Body of pancreas (tissue), 4 donors: ENCODE data around the gene GTPBP4. TPM values are rescaled to one million over a fixed set of nuclear protein-coding genes. Genes with fewer than 3 reads are reported as not detected.

ENCODE experiments used
- ATAC-seq: fragments of 150-250 bp; one replicate; pipeline ENCODE4 v1.9.1; 2016
- DNase-seq, 4 donors: peaks; one replicate each; pipeline ENCODE4 v3.0.0-alpha.2; 2019
- H3K27ac ChIP-seq, 4 donors: fragments of 200-600 bp; sonication (generic); 1 replicate in 3 of 4; 2 replicates in 1 of 4; pipeline versions ENCODE4 v1.5.1 to v1.6.1; 2016 to 2019; ENCODE audit warnings: mild to moderate bottlenecking in 1 of 4, mixed read lengths in 1 of 4, moderate library complexity in 1 of 4
- H3K27me3 ChIP-seq, 2 donors: fragments of 200-600 bp; sonication (generic); one replicate each; pipeline ENCODE4 v1.6.0; 2016; ENCODE audit warnings: mild to moderate bottlenecking in 1 of 2
- H3K36me3 ChIP-seq, 2 donors: fragments of 200-600 bp; sonication (generic); replicated peaks in 1 of 2; 2 replicates each; pipeline ENCODE4 v1.5.1; 2016; ENCODE audit warnings: low read depth in 2 of 2; ENCODE audit not compliant: insufficient read depth in 1 of 2
- H3K4me1 ChIP-seq: fragments of 200-600 bp; sonication (generic); one replicate; pipeline ENCODE4 v1.6.0; 2016
- H3K4me3 ChIP-seq, 2 donors: fragments of 200-600 bp; sonication (generic); 1 replicate in 1 of 2; 2 replicates in 1 of 2; pipeline ENCODE4 v1.5.1; 2016 to 2019
- H3K9me3 ChIP-seq, 3 donors: fragments of 200-600 bp; sonication (generic); 1 replicate in 2 of 3; 2 replicates in 1 of 3; pipeline ENCODE4 v1.5.1; 2016
- POLR2A ChIP-seq, 3 donors: fragments of 450-650 bp; IDR thresholded peaks; one replicate each; pipeline ENCODE4 v1.6.1; 2016; ENCODE audit warnings: antibody characterized with exemption in 3 of 3, mild to moderate bottlenecking in 2 of 3
- WGBS, 2 donors: methylation state at CpG; one replicate each; pipeline ENCODE4 v1.1.5; 2017; 5-methylcytosine and 5-hydroxymethylcytosine counted together
- intact Hi-C: fragments of 100-400 bp; cut with DNase I; formaldehyde crosslinking; loops from one replicate; pipeline ENCODE4 v1.15.1; 2023
- total RNA-seq, 2 donors: library from RNA; depleted of rRNA; stranded (reverse); fragments of >200 nt; gene quantifications; one replicate each; pipeline ENCODE4 v1.1.0, GENCODE V29; 2016
- TF ChIP-seq, protein P1 (sequence below), 7 experiments: fragments of 450-650 bp in 4 of 7; fragments of 200-600 bp in 3 of 7; sonication (generic) in 3 of 7; IDR thresholded peaks; one replicate each; pipeline ENCODE4 v1.5.1; 2016 to 2019; ENCODE audit warnings: antibody characterized with exemption in 7 of 7

Gene GTPBP4
- total RNA-seq: 10 to 100 TPM in 1 of 2 donors, 1 to 10 TPM in 1; 8.3 to 20.4 TPM

DNA sequence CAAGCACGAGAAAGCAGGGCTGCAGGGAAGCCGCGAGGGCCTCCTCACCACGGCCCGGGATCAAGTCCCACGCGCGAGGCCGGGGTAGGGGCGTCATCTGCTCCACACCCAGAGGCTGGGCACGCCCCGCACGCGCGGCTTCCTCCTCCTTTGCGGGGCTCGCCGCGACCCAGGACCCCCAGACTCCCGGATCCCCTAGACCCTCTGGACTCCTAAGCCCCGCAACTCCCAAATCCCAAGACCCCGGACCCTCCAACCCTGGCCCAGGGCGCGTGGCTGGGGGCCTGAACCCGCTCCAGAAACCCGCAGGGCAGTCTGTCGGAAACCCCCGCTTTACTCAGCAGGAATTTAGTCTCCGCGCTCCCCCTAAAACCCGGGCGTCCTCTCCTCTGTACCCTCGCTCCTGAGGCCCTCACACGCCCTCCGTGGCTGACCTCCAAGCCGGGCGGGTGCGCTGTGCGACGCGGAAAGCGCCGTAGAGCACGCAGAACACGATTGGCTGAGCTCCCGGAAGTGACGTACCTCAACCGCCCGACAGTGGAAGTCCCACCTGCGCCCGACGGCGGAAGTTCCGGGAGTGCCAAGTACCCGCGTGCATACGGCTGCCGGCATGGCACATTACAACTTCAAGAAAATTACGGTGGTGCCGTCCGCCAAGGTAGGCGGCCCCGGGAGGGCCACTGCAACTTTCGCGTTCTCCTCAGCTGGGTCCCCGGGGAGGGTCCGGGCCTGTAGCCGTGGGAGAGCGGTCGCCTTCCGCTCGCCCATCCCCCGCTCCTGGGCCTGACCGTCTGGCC is at the start of gene GTPBP4:
GTPBP4 (plus strand) TSS at position 565 of the 797 bp plus-strand sequence; CDS start at position 611, 46 bp downstream.
- Histone ChIP-seq H3K9me3 (no peaks in the 10 kb centered on the region), H3K4me1 (peaks cover 25% of the 10 kb centered on the region), H3K27me3 (no peaks in the 10 kb centered on the region), H3K4me3 (peak within 1 kb of the TSS; percentile 88 to 100), H3K27ac (peak within 1 kb of the TSS; percentile 80 to 92 (median 87)), H3K36me3 (no peaks in the 10 kb centered on the region)
- DNase-seq: peak; percentile 99
- intact Hi-C loops: loop anchor here (10.0 kb wide), 1 partner anchor 53 kb away; the partner anchor contains the start of gene LARP4B
- WGBS, 2 donors: 0% methylated on average over 18 to 73 of the region's 74 CpGs
- peak; percentile 99 for ATAC-seq
- peak; percentile 65 to 87 (median 86) for TF ChIP-seq POLR2A (IDR thresholded peaks at IDR 0.05)
- TF ChIP-seq, protein P1, sequence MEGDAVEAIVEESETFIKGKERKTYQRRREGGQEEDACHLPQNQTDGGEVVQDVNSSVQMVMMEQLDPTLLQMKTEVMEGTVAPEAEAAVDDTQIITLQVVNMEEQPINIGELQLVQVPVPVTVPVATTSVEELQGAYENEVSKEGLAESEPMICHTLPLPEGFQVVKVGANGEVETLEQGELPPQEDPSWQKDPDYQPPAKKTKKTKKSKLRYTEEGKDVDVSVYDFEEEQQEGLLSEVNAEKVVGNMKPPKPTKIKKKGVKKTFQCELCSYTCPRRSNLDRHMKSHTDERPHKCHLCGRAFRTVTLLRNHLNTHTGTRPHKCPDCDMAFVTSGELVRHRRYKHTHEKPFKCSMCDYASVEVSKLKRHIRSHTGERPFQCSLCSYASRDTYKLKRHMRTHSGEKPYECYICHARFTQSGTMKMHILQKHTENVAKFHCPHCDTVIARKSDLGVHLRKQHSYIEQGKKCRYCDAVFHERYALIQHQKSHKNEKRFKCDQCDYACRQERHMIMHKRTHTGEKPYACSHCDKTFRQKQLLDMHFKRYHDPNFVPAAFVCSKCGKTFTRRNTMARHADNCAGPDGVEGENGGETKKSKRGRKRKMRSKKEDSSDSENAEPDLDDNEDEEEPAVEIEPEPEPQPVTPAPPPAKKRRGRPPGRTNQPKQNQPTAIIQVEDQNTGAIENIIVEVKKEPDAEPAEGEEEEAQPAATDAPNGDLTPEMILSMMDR (IDR thresholded peaks at IDR 0.05): peak in 1 of 7 experiments; percentile 48

DNA sequence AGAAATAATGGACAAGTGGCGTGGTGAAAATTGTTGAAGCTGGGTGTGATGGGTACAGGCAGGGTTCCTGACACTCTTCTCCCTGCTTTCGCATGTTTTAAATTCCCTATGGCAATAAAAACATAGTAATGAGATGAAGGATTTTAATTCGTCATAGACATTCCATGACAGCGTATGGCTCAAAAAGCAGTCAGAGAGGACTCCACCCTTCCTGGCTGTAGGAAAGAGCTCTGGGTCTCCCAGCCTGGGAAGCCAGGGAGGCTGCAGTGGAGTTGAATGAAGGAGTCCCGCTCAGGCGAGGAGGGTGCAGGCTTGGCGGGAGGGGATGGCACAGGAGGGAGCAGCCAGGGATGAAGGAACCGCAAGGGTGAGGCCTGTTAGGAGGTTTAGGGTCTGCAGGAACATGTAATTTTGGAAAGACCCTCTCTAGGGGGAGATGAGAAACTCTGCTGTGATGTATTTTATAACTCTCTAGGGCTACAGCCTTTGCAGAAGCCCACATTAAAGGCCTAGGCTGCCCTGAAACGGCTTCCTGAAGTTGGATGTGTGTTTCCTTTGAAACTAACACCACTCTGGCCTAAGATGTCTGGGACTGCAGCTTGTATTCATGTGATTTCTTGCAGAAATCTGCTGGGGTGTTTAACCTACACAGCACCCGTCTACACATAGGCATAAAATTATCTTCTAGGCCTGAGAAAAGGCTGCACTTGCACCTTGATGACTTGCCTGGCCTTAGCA is 49.1 kb upstream of the GTPBP4 start:
- Histone ChIP-seq H3K4me3 (no peak overlapping the region), H3K27ac (no peak overlapping the region), H3K27me3 (no peaks in the 10 kb centered on the region), H3K4me1 (no peaks in the 10 kb centered on the region), H3K9me3 (no peaks in the 10 kb centered on the region), H3K36me3 (no peaks in the 10 kb centered on the region)
- ATAC-seq (no peak), DNase-seq (no peak)
- 80 to 81% methylated on average over 10 of the region's 10 CpGs for WGBS, 2 donors
- intact Hi-C loops: loop anchor here (10.0 kb wide), 1 partner anchor 46 kb away; the partner anchor contains the start of gene GTPBP4
- TF ChIP-seq POLR2A (IDR thresholded peaks at IDR 0.05): no peak
- TF ChIP-seq, protein P1 (IDR thresholded peaks at IDR 0.05): no peak

DNA sequence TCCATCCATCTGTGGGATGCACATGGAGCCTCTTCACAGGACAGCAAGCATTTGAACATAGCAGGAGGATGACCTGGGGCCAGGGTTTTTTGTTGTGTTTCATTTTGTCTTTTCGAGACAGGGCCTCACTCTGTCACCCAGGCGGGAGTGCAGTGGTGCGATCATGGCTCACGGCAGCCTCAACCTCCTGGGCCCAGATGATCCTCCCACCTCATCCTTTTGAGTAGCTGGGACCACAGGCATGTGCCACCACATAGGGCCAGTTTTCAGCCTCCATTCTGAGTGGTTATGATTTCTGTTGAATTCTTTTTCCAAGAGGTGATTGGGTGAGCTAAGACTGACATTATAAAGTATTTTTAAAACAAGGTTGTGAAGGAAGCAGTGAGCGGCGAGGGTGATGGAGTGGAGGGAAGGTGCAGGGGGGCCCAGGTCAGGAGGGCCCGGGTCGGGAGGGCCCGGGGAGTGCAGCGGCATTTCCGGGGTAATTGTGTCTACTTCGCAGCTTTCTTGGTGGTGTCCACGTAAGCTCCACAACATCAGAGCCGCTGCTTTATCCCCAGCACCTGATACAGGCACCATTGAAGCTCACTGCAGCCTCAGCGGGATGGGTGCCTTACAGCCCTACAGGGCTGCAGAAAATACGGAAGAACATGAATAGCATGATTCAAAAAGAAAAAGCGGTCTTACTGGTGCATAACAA is 44.8 kb upstream of the GTPBP4 start:
- Histone ChIP-seq H3K27me3 (no peaks in the 10 kb centered on the region), H3K4me3 (no peak overlapping the region), H3K36me3 (no peaks in the 10 kb centered on the region), H3K27ac (no peak overlapping the region), H3K4me1 (no peaks in the 10 kb centered on the region), H3K9me3 (no peaks in the 10 kb centered on the region)
- DNase-seq (no peak), ATAC-seq (no peak)
- intact Hi-C loops: no loop called here
- TF ChIP-seq, protein P1 (IDR thresholded peaks at IDR 0.05): no peak
- no peak for TF ChIP-seq POLR2A (IDR thresholded peaks at IDR 0.05)
- 78 to 83% methylated on average over 17 of the region's 17 CpGs for WGBS, 2 donors

DNA sequence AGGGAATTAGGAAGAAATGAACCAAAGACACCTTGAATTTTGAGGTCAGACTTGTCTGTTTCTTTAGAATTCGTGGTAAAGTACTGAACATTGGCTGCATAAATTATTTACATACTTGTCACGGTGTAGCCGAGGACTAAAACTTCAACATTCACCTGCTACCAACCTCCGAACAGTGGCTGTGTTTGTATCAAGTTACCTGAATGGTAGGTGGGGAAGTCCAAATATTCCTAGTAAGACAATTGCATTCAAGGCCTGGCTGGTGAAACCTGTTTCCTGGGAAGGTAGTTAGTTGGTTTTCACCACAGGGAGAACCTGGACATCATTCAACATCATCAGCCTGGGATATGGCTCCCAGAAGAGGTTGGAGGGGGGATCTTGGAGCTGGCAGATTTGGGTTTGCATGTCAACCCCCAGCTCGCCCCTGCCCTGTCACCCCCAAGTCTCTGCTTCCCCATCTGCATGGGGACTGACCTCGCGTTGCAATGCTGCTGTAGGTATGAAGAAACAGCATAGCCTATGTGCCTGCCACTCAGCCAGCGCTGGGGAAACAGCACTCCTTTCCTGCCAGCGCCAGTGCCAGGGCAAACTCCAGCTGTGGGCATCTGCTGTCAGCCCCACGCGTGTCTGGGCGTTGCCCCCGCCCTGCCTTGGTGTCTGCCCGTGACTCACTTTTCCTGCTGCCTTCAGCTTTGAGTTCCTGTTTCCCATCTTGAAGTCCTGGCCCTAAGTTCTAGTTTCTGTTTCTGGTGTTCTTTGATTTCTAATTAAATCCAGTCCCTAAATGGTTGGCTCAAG is 44.0 kb upstream of the GTPBP4 start:
- peak overlapping the region in 1 of 4 donors; percentile 33 for H3K27ac ChIP-seq
- intact Hi-C loops: no loop called here
- no peaks in the 10 kb centered on the region for H3K4me1 ChIP-seq
- ATAC-seq (peak; percentile 18), DNase-seq (peak in 3 of 4 donors; percentile 24 to 73 (median 24))
- no peaks in the 10 kb centered on the region for H3K9me3 ChIP-seq
- no peak for TF ChIP-seq POLR2A (IDR thresholded peaks at IDR 0.05)
- TF ChIP-seq, protein P1 (IDR thresholded peaks at IDR 0.05): no peak
- no peak overlapping the region for H3K4me3 ChIP-seq
- 64 to 78% methylated on average over 10 to 14 of the region's 14 CpGs for WGBS, 2 donors
- H3K27me3 ChIP-seq: no peaks in the 10 kb centered on the region
- no peaks in the 10 kb centered on the region for H3K36me3 ChIP-seq
